HepG2 (cell line): ENCODE results near the gene KCTD21. TPM values are rescaled to one million over a fixed set of nuclear protein-coding genes. Genes with fewer than 3 reads are reported as not detected.

Source experiments
- BRCA1 ChIP-seq: sonication (generic); formaldehyde crosslinking; IDR thresholded peaks from 2 replicates; pipeline ENCODE4 v1.4.0; 2020; ENCODE audit warnings: missing genetic modification reagents
- DNMT3B ChIP-seq: conservative IDR thresholded peaks from 2 replicates; pipeline ENCODE4 v1.6.1; 2016; ENCODE audit warnings: missing biosample characterization, control low read depth
- EHMT2 ChIP-seq: fragments of 200-600 bp; sonication (generic); IDR thresholded peaks from 2 replicates; pipeline ENCODE4 v1.7.0; 2017; ENCODE audit warnings: antibody characterized with exemption, low read depth, low read length, borderline replicate concordance
- GABPA ChIP-seq, 2 experiments: IDR thresholded peaks; 2 replicates each; pipeline ENCODE4 v1.6.1; 2011 to 2016; ENCODE audit warnings: low read depth in 2 of 2, low read length in 1 of 2, missing biosample characterization in 1 of 2, missing genetic modification characterization in 1 of 2
- GATA4 ChIP-seq: sonication (generic); IDR thresholded peaks from 2 replicates; pipeline ENCODE4 v1.6.1; 2016; ENCODE audit warnings: antibody characterized with exemption, low read depth, borderline replicate concordance
- GATAD2A ChIP-seq: IDR thresholded peaks from 2 replicates; pipeline ENCODE4 v1.6.1; 2016
- KAT7 ChIP-seq: IDR thresholded peaks from 2 replicates; pipeline ENCODE4 v1.6.1; 2018; ENCODE audit warnings: borderline replicate concordance, missing compliant biosample characterization
- MTA3 ChIP-seq: sonication (generic); formaldehyde crosslinking; IDR thresholded peaks from 2 replicates; pipeline ENCODE4 v1.4.0; 2020; ENCODE audit warnings: missing genetic modification reagents
- PHF20 ChIP-seq: sonication (generic); formaldehyde crosslinking; IDR thresholded peaks from 2 replicates; pipeline ENCODE4 v1.5.0; 2020; ENCODE audit warnings: mild to moderate bottlenecking, missing genetic modification reagents
- POLR2G ChIP-seq: fragments of 200-400 bp; formaldehyde crosslinking; IDR thresholded peaks from 2 replicates; pipeline ENCODE4 v1.6.1; 2018; ENCODE audit warnings: mild to moderate bottlenecking, low read depth, low read length, moderate library complexity
- SALL2 ChIP-seq: sonication (generic); formaldehyde crosslinking; IDR thresholded peaks from 2 replicates; pipeline ENCODE4 v1.8.1; 2023; ENCODE audit warnings: mild to moderate bottlenecking, missing genetic modification reagents, inconsistent platforms
- SAP130 ChIP-seq: IDR thresholded peaks from 2 replicates; pipeline ENCODE4 v1.6.1; 2016; ENCODE audit warnings: low read depth
- SATB2 ChIP-seq: sonication (generic); formaldehyde crosslinking; IDR thresholded peaks from 2 replicates; pipeline ENCODE4 v1.5.0; 2020; ENCODE audit warnings: missing genetic modification reagents
- SIN3B ChIP-seq: fragments of 150-350 bp; IDR thresholded peaks from 2 replicates; pipeline ENCODE4 v1.6.1; 2014; ENCODE audit warnings: low read length
- SIX4 ChIP-seq: sonication (generic); formaldehyde crosslinking; IDR thresholded peaks from 2 replicates; pipeline ENCODE4 v1.4.0; 2020; ENCODE audit warnings: missing genetic modification reagents
- SMAD3 ChIP-seq: sonication (generic); formaldehyde crosslinking; IDR thresholded peaks from 2 replicates; pipeline ENCODE4 v1.4.0; 2020; ENCODE audit warnings: missing genetic modification reagents
- ZFP36L2 ChIP-seq: sonication (generic); formaldehyde crosslinking; IDR thresholded peaks from 2 replicates; pipeline ENCODE4 v1.4.0; 2020; ENCODE audit warnings: missing genetic modification reagents
- ZNF224 ChIP-seq: sonication (generic); formaldehyde crosslinking; IDR thresholded peaks from 2 replicates; pipeline ENCODE4 v1.5.0; 2020; ENCODE audit warnings: mild to moderate bottlenecking, missing genetic modification reagents
- ZNF547 ChIP-seq: sonication (generic); formaldehyde crosslinking; IDR thresholded peaks from 2 replicates; pipeline ENCODE4 v1.5.1; 2020; ENCODE audit warnings: mild to moderate bottlenecking, missing genetic modification reagents
- ZNF772 ChIP-seq: sonication (generic); formaldehyde crosslinking; IDR thresholded peaks from 2 replicates; pipeline ENCODE4 v1.5.0; 2020; ENCODE audit warnings: mild to moderate bottlenecking, missing genetic modification reagents
- ZNF782 ChIP-seq: sonication (generic); formaldehyde crosslinking; IDR thresholded peaks from 2 replicates; pipeline ENCODE4 v1.4.0; 2020; ENCODE audit warnings: missing genetic modification reagents, mild to moderate bottlenecking, borderline replicate concordance
- ZSCAN12 ChIP-seq: sonication (generic); formaldehyde crosslinking; IDR thresholded peaks from 2 replicates; pipeline ENCODE4 v1.9.0; 2021; ENCODE audit warnings: mild to moderate bottlenecking, missing genetic modification reagents
- ZSCAN30 ChIP-seq: sonication (generic); formaldehyde crosslinking; IDR thresholded peaks from 2 replicates; pipeline ENCODE4 v1.5.0; 2020; ENCODE audit warnings: mild to moderate bottlenecking, missing genetic modification reagents
- polyA plus RNA-seq, 8 experiments: library from polyadenylated mRNA; depleted of rRNA in 3 of 8; stranded (reverse) in 7 of 8; unstranded in 1 of 8; fragments of >200 nt; fragmentation: Illumina TruSeq in 4 of 8; extraction: Trizol in 4 of 8; gene quantifications; 2 replicates each; pipeline versions ENCODE4 v1.2.1 to v1.2.3, GENCODE V29; 2011 to 2016; ENCODE audit warnings: low read depth in 4 of 8, missing spikeins in 1 of 8, mixed read lengths in 1 of 8; ENCODE audit not compliant: insufficient read depth in 1 of 8
- total RNA-seq, 5 experiments: library from RNA; depleted of rRNA; stranded (reverse); fragments of >200 nt; fragmentation: Illumina TruSeq; extraction: Trizol; gene quantifications; 2 replicates each; pipeline ENCODE4 v1.2.3, GENCODE V29; 2016; ENCODE audit warnings: low read depth in 1 of 5
- TF ChIP-seq, protein P1 (sequence below): sonication (generic); formaldehyde crosslinking; IDR thresholded peaks from 2 replicates; pipeline ENCODE4 v1.5.0; 2020; ENCODE audit warnings: missing genetic modification reagents, mild to moderate bottlenecking, borderline replicate concordance
- TF ChIP-seq, protein P2 (sequence below): sonication (generic); formaldehyde crosslinking; IDR thresholded peaks from 2 replicates; pipeline ENCODE4 v1.8.0; 2022; ENCODE audit warnings: missing genetic modification reagents, mild to moderate bottlenecking, inconsistent platforms, borderline replicate concordance
- TF ChIP-seq, protein P3 (sequence below): sonication (generic); formaldehyde crosslinking; IDR thresholded peaks from 2 replicates; pipeline ENCODE4 v1.8.0; 2022; ENCODE audit warnings: low read depth, missing genetic modification reagents
- TF ChIP-seq, protein P4 (sequence below): sonication (generic); formaldehyde crosslinking; IDR thresholded peaks from 2 replicates; pipeline ENCODE4 v1.4.0; 2020; ENCODE audit warnings: missing genetic modification reagents

Gene KCTD21
- total and polyA plus RNA-seq, 2 of the 13 experiments (the other 11 are each of a cell fraction or from before 2014, with no cell fraction given) = 3.1 to 13.5 TPM

DNA sequence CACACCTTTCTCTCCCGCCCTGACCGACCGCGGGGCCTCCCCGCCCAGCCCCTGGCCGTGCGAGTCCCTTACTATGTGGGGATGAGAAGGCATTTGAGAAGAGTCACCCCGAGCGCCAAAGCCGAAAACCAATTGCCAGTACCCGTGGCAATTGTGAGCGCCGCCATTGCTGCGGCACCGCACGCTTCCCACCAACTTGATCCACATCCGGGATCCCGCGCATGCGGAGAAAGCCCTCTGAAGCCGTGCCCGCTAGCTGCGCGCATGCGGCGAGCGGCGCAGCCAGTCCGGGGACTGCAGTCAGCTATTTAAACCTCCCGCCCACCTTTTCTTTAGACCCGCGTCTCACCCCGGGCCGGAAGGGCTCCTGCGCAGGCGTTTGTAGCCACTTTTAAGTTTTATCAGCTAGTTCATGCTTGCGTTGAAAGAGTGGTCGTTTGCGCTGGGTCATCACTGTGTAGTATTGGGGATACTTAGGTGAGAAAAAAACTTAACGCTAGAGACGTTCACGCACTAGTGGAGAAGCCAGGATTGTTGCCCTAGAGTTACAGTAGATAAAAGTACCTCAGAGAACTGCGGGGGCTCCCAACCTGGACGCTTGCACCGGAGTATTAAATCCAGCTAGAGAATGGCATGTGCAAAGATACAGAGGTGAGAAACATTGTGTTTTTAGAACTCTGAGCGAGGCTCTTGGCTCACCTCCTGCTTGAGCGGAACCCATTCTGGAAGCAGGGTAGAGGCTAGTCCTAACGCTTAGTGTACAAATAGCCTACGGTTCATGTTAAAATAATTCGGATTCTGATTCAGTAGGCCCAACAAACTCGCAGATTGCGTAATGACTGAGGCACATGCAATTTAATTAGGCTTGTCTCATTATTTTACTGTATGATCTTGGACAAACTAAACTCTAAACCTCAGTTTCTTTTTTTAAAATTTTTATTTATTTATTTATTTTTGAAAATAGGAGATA lies 48.7 kb downstream of the KCTD21 start, which contains the start of gene ALG8 (continued):
- no peak for TF ChIP-seq ZFP36L2 (CRISPR knock-in tag)
- TF ChIP-seq SAP130 (CRISPR knock-in tag) = peak; percentile 94
- peak; percentile 64 for TF ChIP-seq GATAD2A (CRISPR knock-in tag)
- no peak for TF ChIP-seq ZSCAN30
- TF ChIP-seq BRCA1 (CRISPR knock-in tag) = 0 out of 2 replicates have a peak, but pooled peaks have one; percentile 56
- peak; percentile 65; the same call in 1 of the 2 replicates for TF ChIP-seq DNMT3B
- TF ChIP-seq ZSCAN12 (CRISPR knock-in tag) = peak; percentile 81
- TF ChIP-seq PHF20 = peak; percentile 88
- peak; percentile 86 for TF ChIP-seq ZNF772 (CRISPR knock-in tag)
- no peak for TF ChIP-seq ZNF782
- TF ChIP-seq EHMT2 = no peak
- TF ChIP-seq SMAD3 = peak; percentile 81; the same call in 1 of the 2 replicates
- TF ChIP-seq SIX4 (CRISPR knock-in tag) = peak; percentile 52
- TF ChIP-seq MTA3 (CRISPR knock-in tag) = no peak
- peak; percentile 70 for TF ChIP-seq GABPA (IDR thresholded peaks at IDR 0.05; ENCODE audit: low read depth, low read length)
- peak; percentile 95 for TF ChIP-seq GABPA (CRISPR knock-in tag; IDR thresholded peaks at IDR 0.05; ENCODE audit: low read depth)
- TF ChIP-seq GATA4 = peak; percentile 45; the same call in 1 of the 2 replicates
- TF ChIP-seq, protein P1, sequence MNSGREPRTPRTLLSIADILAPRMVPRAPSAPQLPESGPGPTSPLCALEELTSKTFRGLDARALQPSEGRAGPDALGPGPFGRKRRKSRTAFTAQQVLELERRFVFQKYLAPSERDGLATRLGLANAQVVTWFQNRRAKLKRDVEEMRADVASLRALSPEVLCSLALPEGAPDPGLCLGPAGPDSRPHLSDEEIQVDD (CRISPR knock-in tag) = peak; percentile 23; the same call in 1 of the 2 replicates
- TF ChIP-seq, protein P2, sequence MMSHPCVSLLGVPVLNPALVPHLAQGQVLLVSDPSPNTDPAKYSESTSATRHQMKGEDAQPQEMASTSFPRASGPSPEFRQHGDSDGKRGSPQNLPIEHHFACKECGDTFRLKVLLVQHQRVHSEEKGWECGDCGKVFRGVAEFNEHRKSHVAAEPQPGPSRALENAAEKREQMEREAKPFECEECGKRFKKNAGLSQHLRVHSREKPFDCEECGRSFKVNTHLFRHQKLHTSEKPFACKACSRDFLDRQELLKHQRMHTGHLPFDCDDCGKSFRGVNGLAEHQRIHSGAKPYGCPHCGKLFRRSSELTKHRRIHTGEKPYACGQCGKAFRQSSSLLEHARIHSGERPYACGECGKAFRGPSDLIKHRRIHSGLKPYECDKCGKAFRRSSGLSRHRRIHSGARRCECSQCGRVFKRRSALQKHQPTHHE (CRISPR knock-in tag) = no peak
- TF ChIP-seq, protein P3, sequence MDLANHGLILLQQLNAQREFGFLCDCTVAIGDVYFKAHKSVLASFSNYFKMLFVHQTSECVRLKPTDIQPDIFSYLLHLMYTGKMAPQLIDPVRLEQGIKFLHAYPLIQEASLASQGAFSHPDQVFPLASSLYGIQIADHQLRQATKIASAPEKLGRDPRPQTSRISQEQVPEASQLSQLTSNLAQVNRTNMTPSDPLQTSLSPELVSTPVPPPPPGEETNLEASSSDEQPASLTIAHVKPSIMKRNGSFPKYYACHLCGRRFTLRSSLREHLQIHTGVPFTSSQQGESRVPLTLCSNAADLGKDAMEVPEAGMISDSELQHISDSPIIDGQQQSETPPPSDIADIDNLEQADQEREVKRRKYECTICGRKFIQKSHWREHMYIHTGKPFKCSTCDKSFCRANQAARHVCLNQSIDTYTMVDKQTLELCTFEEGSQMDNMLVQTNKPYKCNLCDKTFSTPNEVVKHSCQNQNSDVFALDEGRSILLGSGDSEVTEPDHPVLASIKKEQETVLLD (CRISPR knock-in tag) = peak; percentile 81
- TF ChIP-seq, protein P4, sequence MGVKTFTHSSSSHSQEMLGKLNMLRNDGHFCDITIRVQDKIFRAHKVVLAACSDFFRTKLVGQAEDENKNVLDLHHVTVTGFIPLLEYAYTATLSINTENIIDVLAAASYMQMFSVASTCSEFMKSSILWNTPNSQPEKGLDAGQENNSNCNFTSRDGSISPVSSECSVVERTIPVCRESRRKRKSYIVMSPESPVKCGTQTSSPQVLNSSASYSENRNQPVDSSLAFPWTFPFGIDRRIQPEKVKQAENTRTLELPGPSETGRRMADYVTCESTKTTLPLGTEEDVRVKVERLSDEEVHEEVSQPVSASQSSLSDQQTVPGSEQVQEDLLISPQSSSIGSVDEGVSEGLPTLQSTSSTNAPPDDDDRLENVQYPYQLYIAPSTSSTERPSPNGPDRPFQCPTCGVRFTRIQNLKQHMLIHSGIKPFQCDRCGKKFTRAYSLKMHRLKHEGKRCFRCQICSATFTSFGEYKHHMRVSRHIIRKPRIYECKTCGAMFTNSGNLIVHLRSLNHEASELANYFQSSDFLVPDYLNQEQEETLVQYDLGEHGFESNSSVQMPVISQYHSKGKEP = peak; percentile 77; the same call in 1 of the 2 replicates
- TF ChIP-seq SATB2 = no peak
- TF ChIP-seq SIN3B = peak; percentile 76; the same call in 1 of the 2 replicates
- TF ChIP-seq ZNF224 (CRISPR knock-in tag) = 0 out of 2 replicates have a peak, but pooled peaks have one; percentile 83
- peak; percentile 78 for TF ChIP-seq SALL2 (CRISPR knock-in tag)
- TF ChIP-seq KAT7 (CRISPR knock-in tag) = peak; percentile 50; the same call in 1 of the 2 replicates
- peak; percentile 78 for TF ChIP-seq ZNF547
- peak; percentile 89 for TF ChIP-seq POLR2G
